Transverse colon (tissue), 4 donors: ENCODE measurements around the gene FCER2. TPM values are rescaled to one million over a fixed set of nuclear protein-coding genes. Genes with fewer than 3 reads are reported as not detected.

Experiments
- DNase-seq: peaks from one replicate; pipeline ENCODE4 v3.0.0-alpha.2; 2019
- H3K27ac ChIP-seq, 4 donors: fragments of 200-600 bp; sonication (generic); 2 replicates each; pipeline ENCODE4 v1.5.1; 2016 to 2018; ENCODE audit warnings: inconsistent platforms in 4 of 4
- H3K27me3 ChIP-seq: fragments of 200-600 bp; sonication (generic); 2 replicates; pipeline ENCODE4 v1.5.1; 2017; ENCODE audit warnings: inconsistent platforms
- H3K36me3 ChIP-seq, 4 donors: fragments of 200-600 bp; sonication (generic); 2 replicates each; pipeline ENCODE4 v1.5.1; 2017 to 2019; ENCODE audit warnings: inconsistent platforms in 4 of 4
- H3K4me1 ChIP-seq, 4 donors: fragments of 200-600 bp; sonication (generic); 2 replicates each; pipeline ENCODE4 v1.5.1; 2017 to 2020; ENCODE audit warnings: inconsistent platforms in 4 of 4
- H3K4me3 ChIP-seq, 4 donors: fragments of 200-600 bp; sonication (generic); 1 replicate in 1 of 4; 2 replicates in 3 of 4; pipeline versions ENCODE4 v1.5.1 to v1.6.1; 2017 to 2019; ENCODE audit warnings: inconsistent platforms in 4 of 4
- H3K9me3 ChIP-seq, 2 donors: fragments of 200-600 bp; sonication (generic); 2 replicates each; pipeline ENCODE4 v1.5.1; 2017 to 2019; ENCODE audit warnings: inconsistent platforms in 2 of 2
- EP300 ChIP-seq: sonication (generic); formaldehyde crosslinking; IDR thresholded peaks from one replicate; pipeline ENCODE4 v1.6.1; 2017; ENCODE audit warnings: antibody characterized with exemption, low read depth
- POLR2A ChIP-seq: fragments of 450-650 bp; IDR thresholded peaks from one replicate; pipeline ENCODE4 v1.6.1; 2016; ENCODE audit warnings: antibody characterized with exemption, mild to moderate bottlenecking, moderate library complexity
- POLR2AphosphoS5 ChIP-seq, 3 donors: sonication (generic); formaldehyde crosslinking; IDR thresholded peaks; one replicate each; pipeline ENCODE4 v1.6.1; 2016; ENCODE audit warnings: antibody characterized with exemption in 3 of 3
- WGBS, 2 donors: methylation state at CpG; one replicate each; pipeline ENCODE4 v1.1.5; 2018; ENCODE audit warnings: low coverage in 1 of 2; 5-methylcytosine and 5-hydroxymethylcytosine counted together
- in situ Hi-C, 4 donors: fragments of 200-750 bp; cut with MboI; loops; one replicate each; pipeline versions ENCODE4 v1.15.0 to v1.15.1; 2017; ENCODE audit warnings: low sequenced_read_pairs in 3 of 4, low pct_ligation_motif_present in 1 of 4, low pct_unique_long_range_greater_than_20kb in 1 of 4
- intact Hi-C: fragments of 100-400 bp; cut with DNase I; formaldehyde crosslinking; loops from one replicate; pipeline ENCODE4 v1.15.1; 2023; ENCODE audit warnings: low total_unique reads
- total RNA-seq, 4 donors: library from RNA; depleted of rRNA; stranded (reverse); fragments of >200 nt; gene quantifications; one replicate each; pipeline ENCODE4 v1.1.0, GENCODE V29; 2016
- TF ChIP-seq, protein P1 (sequence below), 5 experiments: fragments of 200-600 bp in 3 of 5; fragments of 450-650 bp in 2 of 5; sonication (generic) in 3 of 5; IDR thresholded peaks; 1 replicate in 2 of 5; 2 replicates in 3 of 5; pipeline ENCODE4 v1.5.1; 2016 to 2017; ENCODE audit warnings: antibody characterized with exemption in 5 of 5, inconsistent platforms in 3 of 5, mild to moderate bottlenecking in 2 of 5, moderate library complexity in 1 of 5

FCER2 gene, protein sequence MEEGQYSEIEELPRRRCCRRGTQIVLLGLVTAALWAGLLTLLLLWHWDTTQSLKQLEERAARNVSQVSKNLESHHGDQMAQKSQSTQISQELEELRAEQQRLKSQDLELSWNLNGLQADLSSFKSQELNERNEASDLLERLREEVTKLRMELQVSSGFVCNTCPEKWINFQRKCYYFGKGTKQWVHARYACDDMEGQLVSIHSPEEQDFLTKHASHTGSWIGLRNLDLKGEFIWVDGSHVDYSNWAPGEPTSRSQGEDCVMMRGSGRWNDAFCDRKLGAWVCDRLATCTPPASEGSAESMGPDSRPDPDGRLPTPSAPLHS
- total RNA-seq = 10 to 100 TPM in 1 of 4 donors, 1 to 10 TPM in 1, under 1 TPM in 1, not detected in 1; 0.27 to 10.1 (median 4.3) TPM

DNA sequence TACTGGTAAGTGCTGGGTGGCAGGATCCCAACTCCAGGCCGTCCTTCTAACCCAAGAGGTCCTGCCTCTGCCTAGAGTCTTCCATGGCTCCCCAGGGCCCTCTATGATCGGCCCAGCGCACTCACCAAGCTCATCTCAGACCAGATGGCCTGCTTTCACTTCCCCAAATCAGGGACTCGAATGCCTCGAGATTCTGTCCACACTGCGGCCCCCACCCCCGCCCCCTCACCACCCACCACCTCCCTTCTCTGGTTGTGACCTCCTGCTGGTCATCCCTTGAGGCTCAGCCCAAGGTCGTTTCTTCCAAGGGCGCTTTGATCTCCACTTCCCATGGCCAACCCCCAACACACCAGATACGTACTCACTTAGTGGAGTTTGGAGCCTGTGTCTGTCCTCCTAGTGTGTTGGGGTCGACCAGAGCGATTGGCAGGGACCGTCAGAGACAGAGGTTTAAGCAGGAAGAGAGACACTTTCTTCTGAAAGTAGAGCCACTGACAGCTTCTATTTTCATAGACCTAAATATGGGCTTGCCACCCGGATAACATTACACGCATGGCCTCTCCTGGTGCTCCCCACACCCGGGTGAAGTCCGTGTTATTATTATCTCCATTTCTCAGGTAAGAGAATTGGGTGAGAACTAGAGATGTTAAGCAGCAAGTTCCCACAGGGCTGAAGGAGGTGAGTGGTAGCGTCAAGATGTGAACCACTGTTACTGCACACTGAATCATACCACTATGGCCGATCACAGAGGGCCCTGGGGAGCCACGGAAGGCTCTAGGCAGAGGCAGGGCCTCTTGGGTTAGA, at the start of gene FCER2:
Gene FCER2, minus strand, starts transcription at position 478 of the 804 bp plus-strand sequence. CDS start 2,371 bp downstream, outside the sequence.
- no peaks in the 10 kb centered on the region for H3K9me3 ChIP-seq
- H3K4me1 ChIP-seq = no peaks in the 10 kb centered on the region
- no peaks in the 10 kb centered on the region for H3K36me3 ChIP-seq
- no peak for TF ChIP-seq EP300
- no peak for TF ChIP-seq POLR2A
- TF ChIP-seq, protein P1, sequence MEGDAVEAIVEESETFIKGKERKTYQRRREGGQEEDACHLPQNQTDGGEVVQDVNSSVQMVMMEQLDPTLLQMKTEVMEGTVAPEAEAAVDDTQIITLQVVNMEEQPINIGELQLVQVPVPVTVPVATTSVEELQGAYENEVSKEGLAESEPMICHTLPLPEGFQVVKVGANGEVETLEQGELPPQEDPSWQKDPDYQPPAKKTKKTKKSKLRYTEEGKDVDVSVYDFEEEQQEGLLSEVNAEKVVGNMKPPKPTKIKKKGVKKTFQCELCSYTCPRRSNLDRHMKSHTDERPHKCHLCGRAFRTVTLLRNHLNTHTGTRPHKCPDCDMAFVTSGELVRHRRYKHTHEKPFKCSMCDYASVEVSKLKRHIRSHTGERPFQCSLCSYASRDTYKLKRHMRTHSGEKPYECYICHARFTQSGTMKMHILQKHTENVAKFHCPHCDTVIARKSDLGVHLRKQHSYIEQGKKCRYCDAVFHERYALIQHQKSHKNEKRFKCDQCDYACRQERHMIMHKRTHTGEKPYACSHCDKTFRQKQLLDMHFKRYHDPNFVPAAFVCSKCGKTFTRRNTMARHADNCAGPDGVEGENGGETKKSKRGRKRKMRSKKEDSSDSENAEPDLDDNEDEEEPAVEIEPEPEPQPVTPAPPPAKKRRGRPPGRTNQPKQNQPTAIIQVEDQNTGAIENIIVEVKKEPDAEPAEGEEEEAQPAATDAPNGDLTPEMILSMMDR (IDR thresholded peaks at IDR 0.05) = no peak
- no peak for TF ChIP-seq POLR2AphosphoS5 (IDR thresholded peaks at IDR 0.05)
- no peak within 1 kb of the TSS for H3K4me3 ChIP-seq
- no peak within 1 kb of the TSS for H3K27ac ChIP-seq
- intact Hi-C loops = no loop called here
- in situ Hi-C loops = no loop called here
- H3K27me3 ChIP-seq = peaks cover 22% of the 10 kb centered on the region
- WGBS, 2 donors = 45 to 64% methylated on average over 5 to 20 of the region's 20 CpGs
- DNase-seq = peak; percentile 45

DNA sequence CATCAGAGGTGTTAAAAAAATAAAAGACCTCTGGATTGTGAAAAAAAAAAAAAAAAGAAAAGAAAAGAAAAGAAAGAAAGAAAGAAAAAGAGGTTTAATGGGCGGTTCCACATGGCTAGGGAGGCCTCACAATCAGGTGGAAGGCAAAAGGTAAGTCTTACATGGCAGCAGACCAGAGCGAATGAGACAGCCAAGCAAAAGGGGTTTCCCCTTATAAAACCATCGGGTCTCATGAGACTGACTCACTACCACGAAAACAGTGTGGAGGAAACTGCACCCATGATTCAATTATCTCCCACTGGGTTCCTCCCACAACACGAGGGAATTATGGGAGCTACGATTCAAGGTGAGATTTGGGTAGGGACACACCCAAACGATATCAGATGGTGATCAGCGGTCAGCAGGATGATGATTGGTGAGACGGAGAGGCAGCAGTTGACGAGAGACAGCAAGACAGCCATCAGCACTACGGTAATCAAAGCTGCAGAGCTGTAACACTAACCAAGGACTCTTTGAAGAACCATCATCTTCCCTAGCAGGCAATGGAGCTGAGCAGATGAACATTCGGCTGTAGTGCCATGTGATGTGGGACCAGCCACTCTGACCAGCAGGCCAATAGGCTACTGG, 49.3 kb upstream of the FCER2 start:
- in situ Hi-C loops = no loop called here
- Histone ChIP-seq H3K4me1 (no peaks in the 10 kb centered on the region), H3K27ac (no peak overlapping the region), H3K27me3 (peaks cover 17% of the 10 kb centered on the region), H3K36me3 (no peaks in the 10 kb centered on the region), H3K4me3 (no peak overlapping the region), H3K9me3 (no peaks in the 10 kb centered on the region)
- WGBS, 2 donors = 60 to 63% methylated on average over 10 to 12 of the region's 12 CpGs
- intact Hi-C loops = no loop called here
- DNase-seq = no peak
- TF ChIP-seq POLR2A (no peak), EP300 (no peak), POLR2AphosphoS5 (IDR thresholded peaks at IDR 0.05) (no peak)
- TF ChIP-seq, protein P1 (IDR thresholded peaks at IDR 0.05) = no peak

DNA sequence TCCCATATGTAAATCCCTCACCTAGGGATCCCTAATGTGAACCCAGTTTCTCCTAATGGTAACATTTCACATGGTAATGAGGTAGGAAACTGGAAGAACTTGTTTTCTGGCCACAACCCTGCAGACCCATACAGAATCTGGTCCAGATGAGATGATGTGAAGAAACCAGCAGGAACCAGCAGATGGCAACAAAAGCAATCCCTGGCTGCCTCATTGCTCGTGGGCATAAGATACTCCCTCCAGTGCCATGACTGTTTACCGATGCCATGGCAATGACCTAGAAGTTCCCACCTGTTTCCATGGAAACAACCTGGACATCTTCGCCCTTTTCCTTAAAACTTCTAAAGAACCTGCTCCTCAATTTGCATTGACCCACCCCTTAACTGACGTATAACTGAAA, 46.8 kb upstream of the FCER2 start:
- intact Hi-C loops = no loop called here
- H3K27me3 ChIP-seq = peaks cover 18% of the 10 kb centered on the region
- TF ChIP-seq POLR2AphosphoS5 (IDR thresholded peaks at IDR 0.05) (no peak), EP300 (no peak), POLR2A (no peak)
- TF ChIP-seq, protein P1 (IDR thresholded peaks at IDR 0.05) = no peak

DNA sequence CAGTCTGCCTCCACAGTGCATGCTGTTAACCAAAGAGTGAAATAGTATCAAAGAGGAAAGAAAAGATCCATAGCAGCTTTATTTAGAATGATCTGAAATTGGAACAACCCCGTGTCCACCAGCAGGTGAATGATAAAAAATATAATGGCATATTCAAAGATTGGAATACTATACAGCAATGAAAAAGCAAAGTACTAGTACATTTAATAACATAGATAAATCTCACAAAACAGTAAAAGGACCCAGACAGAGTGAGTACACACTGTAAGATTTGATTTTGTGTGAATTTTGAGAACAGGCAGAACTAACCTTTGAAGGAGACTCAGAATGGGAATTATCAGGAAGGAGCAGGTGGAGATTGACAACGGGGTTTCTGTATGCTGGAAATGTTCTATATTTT, 46.2 kb upstream of the FCER2 start:
- no peaks in the 10 kb centered on the region for H3K4me1 ChIP-seq
- no peak overlapping the region for H3K27ac ChIP-seq
- TF ChIP-seq, protein P1 (IDR thresholded peaks at IDR 0.05) = no peak
- TF ChIP-seq EP300 = no peak
- TF ChIP-seq POLR2AphosphoS5 (IDR thresholded peaks at IDR 0.05) = no peak
- TF ChIP-seq POLR2A = no peak
- DNase-seq = no peak
- WGBS, 2 donors = 44 to 59% methylated on average over 2 of the region's 2 CpGs
- H3K9me3 ChIP-seq = no peaks in the 10 kb centered on the region
- H3K27me3 ChIP-seq = peaks cover 18% of the 10 kb centered on the region
- intact Hi-C loops = no loop called here
- H3K36me3 ChIP-seq = no peaks in the 10 kb centered on the region
- H3K4me3 ChIP-seq = no peak overlapping the region
- in situ Hi-C loops = no loop called here

More for the DNA sequence above, 46.8 kb upstream of the FCER2 start:
- no peak overlapping the region for H3K27ac ChIP-seq
- DNase-seq = no peak
- no peaks in the 10 kb centered on the region for H3K9me3 ChIP-seq
- H3K36me3 ChIP-seq = no peaks in the 10 kb centered on the region
- H3K4me1 ChIP-seq = no peaks in the 10 kb centered on the region
- 22% methylated on average over 4 of the region's 4 CpGs; no CpG with 5 or more reads in 1 of the 2 donors for WGBS, 2 donors
- no peak overlapping the region for H3K4me3 ChIP-seq
- in situ Hi-C loops = no loop called here
